Stimulated activated CD4-positive, alpha-beta T cell treated with anti-CD3 and anti-CD28 coated beads, TNF-alpha, amount 100 ng/mL, for 1 hour (primary cell): ENCODE measurements around the gene PRKCB.
A peak's percentile ranks its signal among the peaks of the same experiment; 100 is the strongest.

Experiments
- DNase-seq, 3 donors: peaks; one replicate each; pipeline ENCODE4 v3.0.0-alpha.2; 2020; ENCODE audit warnings: low read depth in 3 of 3, low spot score in 1 of 3

PRKCB gene

DNA sequence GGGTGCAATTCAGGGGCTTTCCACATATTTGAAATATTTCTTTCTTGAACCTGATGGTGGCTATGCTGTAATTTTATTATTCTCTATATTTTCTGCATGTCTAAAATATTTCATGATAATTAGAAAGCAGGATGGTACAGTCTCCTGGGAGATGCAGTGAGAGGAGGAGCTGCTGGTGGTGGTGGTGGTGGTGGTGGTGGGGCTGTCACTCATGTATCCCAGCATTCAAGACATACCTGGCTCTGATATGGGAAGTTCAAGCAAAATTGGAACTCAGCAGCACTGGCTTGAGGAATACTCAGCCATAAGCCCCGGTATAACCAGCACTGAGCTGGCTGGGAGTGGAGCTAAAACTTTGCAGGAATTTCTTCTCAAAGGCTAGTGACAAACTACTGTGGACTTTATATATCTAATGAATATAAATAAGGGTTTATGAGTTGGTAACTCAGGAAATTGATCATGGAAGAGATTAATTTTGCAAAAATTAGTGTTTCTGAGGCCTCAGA lies 200.3 kb downstream of the PRKCB start:
- DNase-seq: no peak

DNA sequence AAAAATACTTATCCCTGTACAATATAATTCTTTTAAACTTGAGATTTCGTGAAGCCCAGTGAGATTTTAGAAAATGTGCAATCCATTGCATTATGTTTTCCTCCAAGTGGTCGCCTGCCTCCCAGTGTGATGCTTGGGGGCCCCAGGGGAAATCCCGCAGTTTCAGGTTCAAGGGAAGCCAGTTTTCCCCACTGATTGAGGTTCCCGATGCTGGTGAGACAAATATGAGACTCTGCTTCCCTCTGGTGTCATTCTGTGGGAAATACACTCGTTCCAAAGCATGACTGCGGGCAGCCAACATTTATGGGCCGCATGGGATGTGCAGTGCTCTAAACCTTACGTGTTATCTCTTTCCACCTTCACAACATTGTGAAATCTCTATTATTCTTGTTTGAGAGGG lies 200.8 kb downstream of the PRKCB start:
- DNase-seq: peak in 1 of 3 donors; percentile 5

DNA sequence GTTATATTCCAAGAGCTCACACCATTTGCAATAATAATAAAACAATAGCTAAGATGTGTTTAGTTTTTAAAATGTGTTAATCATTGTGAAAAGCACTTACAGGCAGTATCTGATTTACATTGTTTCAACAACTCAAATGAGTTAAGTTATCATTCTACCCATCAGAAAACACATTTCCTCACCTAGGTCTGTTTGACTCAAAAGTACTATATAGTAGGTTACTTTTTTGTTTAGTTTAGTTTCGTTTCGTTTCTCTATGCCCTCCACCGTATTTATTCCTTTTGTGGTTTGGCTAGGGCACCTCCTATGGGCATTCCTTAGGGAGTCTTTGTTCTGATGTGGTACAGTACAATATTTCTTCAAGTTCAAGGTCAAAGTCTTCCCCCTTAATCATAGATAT lies 201.6 kb downstream of the PRKCB start:
- no peak for DNase-seq

DNA sequence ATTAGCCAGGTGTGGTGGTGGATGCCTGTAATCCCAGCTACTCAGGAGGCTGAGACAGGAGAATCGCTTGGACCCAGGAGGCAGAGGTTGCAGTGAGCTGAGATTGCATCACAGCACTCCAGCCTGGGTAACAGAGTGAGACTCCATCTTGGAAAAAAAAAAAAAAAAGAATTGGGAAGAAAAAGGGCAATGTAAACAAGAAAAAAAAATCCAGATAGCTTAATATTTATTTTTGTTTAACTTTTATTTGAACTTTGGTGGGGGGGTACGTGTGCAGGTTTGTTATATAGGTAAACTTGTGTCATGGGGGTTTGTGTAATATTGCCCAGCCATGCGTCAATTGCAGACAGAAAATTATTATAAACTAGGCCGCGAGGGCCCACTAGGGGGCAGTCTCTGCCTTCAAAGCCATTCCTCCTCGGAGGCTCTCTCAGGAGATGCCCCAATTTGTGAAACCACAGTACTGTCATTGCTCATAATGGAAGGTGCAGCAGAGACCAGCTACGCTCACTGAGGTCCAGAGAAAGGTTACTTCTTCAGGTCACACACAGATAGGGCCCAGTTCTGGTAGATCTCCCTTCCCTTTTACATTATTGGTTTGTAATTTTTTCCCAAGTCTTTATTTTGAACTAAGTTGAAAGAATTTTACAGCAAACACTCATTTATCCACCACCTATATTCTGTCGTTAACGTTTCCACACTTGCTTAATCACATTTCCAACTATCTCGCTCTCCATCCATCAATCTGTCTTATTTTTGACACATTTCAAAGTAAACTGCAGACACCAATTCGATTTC lies 206.2 kb downstream of the PRKCB start:
- DNase-seq: peak; percentile 36 to 69 (median 43)

DNA sequence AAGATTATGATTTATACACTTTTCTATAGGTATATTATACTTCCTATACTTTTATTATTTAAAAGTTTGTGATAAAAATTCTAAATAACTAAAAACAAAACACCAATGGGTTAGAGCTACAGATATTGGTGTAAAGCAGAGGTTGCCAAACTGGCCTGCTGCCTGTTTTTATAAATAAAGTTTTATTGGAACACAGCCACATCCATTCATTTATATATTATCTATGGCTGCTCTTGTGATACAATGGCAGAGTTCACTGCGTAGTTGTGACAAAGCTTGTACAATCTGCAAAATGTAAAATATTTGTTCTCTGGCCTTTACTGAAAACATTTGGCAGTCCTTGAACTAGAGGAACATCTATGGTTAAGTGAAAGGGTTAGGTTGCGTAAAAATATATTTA lies 208.7 kb downstream of the PRKCB start:
- DNase-seq: no peak

DNA sequence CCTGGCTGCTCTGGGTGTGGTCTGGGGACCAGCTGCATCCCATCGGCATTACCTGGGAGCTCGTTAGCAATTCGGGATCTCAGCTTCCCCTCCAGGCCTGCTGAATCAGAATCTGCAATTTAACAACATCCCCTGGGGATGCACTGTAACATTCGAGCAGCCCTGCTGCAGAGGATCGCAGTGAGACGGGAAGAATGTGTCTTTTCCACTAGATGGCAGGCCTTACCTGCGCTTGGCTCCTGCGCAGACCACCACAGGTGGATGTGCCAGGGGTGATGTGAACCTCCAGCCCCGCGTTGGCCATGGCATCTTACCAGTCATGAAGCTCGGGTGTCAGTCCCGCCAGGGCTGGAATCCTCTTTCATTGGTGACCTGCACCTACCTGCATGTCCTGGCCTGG lies 209.9 kb downstream of the PRKCB start:
- DNase-seq: no peak

DNA sequence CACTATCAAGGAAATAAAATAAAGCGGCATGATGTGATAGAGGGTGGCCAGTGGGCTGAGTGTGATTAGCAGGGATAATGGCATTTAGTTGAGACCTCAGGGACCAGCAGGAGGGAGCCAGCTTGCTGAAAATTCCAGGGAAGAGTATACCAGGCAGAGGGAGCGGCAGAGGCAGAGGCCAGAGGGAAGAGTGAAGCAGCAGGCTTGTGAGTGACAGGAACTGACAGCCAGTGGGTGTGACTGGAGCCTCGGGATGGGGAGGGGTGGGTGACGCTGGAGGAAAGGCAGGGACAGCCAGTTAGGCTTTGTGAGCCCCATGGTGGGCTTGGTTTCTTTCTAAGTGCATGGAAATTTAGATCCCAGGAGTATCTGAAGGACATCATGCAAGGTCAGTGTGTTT lies 210.7 kb downstream of the PRKCB start:
- no peak for DNase-seq

DNA sequence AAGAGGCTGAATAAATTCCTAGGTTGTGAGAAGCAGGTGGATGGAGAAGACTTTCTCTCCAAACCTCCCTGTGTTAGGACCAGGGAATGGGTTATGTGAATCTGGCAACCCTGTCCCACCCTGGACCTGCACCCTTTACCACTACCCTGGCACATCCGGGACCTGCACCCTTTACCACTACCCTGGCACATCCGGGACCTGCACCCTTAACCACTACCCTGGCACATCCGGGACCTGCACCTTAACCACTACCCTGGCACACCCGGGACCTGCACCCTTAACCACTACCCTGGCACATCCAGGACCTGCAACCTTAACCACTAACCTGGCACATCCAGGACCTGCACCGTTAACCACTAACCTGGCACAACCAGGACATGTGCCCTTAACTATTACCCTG lies 213.3 kb downstream of the PRKCB start:
- DNase-seq: no peak

DNA sequence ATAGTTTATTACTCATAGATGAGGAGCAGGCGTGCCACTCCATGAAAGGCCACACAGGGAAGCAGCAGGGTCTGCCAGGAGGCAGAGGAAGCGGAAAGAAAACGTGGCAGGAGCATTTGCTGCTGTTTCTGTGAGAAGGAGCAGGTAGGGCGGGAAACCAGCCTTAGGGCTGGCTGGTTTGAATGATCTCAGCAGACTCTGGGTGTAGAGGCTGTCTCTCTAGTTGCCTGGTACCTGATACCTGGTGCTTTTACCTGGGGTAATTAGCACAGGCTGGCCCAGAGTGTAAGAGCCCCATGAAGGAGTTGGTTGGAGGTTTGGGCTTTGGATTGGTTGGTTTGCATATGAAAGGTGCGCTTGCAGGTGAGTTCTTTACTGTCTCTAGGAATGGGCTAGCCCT lies 215.3 kb downstream of the PRKCB start:
- no peak for DNase-seq

DNA sequence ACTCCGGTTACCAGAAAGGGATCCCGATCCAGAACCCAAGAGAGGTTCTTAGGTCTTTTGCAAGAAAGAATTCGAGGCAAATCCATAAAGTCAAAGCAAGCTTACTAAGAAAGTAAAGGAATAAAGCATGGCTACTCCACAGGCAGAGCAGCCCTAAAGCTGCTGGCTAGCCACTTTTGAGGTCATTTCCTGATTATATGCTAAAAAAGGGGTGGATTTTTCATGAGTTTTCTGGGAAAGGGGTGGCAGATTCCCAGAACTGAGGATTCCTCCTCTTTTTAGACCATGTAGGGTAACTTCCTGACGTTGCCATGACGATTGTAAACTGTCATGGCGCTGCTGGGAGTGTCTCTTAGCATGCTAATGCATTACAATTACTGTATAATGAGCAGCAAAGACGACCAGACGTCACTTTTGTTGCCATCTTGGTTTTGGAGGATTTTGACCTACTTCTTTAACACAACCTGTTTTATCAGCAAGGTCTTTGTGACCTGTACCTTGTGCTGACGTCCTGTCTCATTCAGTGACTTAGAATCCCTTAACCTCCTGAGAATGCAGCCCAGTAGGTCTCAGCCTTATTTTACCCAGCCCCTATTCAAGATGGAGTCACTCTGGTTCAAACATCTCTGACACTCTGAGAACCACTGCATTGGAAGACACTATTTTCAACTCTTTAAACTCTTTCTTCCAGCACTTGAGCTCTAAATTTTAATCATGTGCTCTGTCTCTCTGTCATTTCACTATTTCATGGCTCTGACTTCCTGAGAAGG lies 216.7 kb downstream of the PRKCB start:
- no peak for DNase-seq

DNA sequence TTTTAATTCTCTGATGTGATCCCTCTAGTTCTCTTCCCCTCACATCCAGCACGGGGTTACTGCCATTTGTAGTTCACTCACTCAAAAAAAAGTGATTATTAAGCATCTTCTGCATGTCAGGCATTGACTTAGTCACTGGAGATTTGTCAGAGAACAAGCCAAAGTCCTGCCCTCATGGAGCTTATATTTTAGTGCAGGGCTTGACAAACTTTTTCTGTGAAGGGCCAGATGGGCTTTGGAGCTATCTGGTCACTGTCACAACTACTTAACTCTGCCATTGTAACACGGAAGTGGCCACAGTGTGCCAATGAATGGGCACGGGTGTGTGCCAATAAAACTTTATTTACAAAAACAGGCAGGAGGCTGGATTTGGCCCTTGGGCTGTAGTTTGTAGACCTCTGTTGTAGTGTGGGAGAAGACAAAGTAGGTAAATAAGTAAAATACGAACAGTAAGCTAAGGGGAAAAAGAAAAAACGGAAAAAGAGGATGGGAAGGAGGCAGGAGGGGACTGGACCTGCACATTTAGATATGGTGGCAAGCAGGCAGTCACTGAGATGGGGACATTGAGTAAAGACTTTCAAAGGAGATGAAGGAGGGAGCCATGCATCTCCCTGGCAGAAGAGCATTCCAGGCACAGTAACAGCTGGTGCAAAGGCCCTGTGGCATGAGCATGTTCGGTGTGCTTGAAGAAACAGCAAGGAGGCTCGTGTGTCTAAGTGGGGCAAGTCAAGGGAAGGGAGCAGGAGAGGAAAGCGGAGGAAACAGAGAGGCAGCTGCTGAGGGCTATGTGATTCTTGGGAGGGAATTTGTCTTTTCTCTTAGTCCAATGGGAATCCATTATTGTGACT lies 217.5 kb downstream of the PRKCB start:
- DNase-seq: no peak

DNA sequence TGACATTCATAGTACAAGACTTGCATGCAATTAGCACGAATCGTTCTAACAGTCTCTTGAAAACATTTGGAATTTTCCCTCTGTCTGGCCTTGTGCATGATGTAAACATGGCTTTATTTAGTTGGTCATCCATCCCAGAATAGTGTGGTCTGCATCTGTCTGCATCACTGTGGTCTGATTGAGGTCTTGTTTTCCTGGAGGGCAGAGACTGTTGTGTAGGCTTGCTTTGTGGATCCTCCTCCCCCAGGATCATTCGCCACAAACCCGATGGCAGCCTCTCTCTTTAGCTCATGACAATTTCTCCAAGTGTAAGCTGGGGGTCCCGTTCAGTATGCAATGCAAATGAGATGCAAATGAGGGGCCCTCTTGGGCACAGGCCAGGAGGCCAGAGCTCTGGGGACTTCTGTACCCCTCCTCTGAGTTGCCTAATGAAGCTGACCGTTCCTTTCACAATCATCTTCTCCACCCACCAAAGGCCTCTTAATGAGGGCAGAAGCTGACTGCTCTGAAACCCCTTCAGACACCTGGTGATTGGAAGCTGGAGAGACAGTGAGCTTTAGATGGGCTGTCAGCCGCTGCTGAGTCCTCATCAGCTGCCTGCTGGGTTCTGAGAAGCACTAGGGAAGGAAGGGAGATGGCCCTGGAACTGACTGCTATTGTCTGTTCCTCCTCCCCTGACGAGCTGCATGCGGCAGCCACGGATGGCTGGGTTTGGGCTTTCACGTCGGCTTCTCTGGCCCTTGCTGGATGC lies 219.1 kb downstream of the PRKCB start:
- DNase-seq: no peak

DNA sequence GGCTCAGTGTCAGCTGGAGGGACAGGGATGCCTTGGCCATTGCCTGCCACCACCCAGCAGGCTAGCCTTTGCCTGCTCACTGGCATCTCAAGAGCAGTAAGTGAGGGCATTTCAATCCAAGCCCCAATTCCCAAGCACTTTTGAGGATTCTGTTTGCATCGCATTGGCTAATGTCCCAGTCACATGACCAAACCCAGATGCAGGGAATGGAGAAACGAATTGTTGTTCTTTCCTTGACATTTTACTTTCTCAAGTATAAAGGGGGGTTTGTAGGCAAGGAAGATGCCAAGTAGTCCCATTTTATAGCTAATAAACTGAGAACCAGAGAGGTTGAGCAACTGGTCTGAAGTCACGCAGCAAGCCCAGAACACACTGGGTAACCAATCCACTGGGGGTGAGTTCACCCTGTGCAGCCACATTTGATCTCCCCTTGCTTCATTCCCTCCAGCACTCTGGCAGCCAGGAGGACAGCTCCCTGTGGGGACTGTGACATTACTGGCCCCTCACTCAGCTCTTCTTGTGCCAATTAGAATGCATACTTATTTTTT lies 226.6 kb downstream of the PRKCB start:
- DNase-seq: no peak

DNA sequence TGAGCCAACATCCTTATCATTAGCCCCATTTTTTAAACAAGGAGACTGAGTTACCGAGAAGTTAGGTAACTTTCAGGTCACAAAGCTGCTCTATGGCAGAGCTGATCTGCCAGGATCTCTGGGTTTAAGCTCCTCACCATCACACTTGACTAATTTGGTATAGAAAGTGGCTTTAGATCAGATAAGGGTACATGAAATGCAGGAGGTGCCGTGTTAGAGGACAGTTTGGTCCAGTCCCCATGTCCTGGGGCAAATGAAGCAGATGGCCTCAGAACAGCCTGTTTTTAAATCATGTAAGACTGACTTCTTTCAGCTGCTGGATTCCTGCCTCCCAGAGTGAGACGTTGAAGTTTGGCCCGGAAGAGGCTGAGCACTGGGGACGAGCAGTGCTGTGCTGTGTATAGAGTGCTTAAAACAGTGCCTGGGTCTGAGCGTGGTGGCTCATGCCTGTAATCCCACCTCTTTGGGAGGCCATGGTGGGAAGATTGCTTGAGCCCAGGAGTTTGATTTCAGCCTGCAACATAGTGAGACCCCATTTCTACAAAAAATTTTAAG lies 233.3 kb downstream of the PRKCB start:
- DNase-seq: no peak

DNA sequence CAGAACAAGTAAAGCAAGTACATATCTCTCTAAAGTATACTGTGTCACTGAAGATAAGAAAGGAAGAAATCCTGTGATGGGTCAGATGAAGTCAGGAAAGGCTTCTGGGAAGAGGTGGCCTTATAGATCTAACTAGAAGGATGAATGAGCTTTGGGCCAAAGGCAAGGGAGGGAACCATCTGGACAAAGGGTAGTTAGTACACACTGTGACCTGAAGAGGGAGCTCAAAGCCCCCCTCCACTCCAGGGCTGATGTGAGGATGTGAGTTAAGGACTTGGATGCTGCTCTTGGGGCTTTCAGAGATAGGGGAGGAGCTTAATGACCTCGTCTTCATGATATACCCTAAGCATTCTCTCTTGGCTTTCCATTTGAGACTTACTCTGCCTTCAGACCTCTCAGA lies 235.1 kb downstream of the PRKCB start:
- no peak for DNase-seq

DNA sequence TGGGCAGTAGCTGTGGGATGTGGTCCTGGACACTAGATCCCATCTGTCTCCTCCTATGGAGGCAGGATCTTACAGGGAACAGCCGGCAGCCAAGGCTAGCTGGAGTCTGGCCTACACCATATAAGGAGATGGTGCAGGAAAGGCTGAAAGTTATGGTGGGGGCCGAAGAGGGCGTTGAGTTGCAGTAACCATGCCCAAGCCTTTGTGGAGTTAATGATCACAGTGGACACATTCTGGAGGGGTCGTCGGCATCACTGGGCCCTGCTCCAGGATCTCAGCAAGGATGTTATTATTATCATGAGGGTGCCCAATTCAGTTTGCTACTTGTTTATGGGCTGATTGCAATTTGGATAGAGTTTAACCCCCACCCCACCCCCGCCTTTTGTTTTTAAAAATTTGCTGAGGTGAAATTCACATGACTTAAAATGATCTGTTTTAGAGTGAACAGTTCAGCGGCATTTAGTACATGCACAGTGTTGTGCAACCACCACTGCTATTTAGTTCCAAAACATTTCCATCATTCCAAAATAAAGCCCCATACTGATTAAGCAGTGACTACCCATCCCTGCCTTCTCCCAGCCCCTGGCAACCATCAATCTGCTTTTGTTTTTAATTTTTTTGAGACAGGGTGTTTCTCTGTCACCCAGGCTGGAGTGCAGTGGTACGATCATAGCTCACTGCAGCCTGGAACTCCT lies 236.0 kb downstream of the PRKCB start:
- no peak for DNase-seq

DNA sequence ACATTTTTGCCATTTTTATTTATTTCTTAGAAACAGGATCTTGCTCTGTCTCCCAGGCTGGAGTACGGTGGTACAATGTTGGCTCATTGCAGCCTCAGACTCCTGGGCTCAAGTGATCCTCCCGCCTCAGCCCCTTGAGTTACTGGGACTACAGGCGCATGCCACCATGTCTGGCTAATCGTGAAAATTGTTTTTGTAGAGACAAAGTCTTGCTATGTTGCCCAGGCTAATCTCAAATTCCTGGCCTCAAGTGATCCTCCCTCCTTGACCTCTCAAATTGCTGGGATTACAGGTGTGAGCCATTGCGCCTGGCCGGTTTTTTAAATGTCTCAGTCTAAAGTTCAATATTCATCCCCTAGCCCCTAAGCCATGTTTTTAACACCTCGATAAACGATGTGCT lies 237.5 kb downstream of the PRKCB start:
- no peak for DNase-seq

DNA sequence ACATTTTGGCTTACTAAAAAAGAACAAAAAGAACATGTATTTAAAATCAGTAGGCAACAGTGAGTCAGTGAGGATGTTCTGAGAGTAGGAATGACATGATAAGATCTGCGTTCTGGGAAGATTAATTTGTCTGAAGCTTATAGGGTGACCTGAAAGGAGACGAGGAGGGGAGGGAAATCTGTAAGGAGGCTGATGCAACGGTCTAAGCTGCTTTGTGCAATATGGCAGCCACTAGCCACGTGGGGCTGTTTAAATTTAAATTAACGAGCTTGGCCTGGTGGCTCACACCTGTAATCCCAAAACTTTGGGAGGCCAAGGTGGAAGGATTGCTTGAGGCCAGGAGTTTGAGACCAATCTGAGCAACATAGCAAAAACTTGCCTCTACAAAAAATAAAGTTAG lies 238.8 kb downstream of the PRKCB start:
- DNase-seq: no peak

DNA sequence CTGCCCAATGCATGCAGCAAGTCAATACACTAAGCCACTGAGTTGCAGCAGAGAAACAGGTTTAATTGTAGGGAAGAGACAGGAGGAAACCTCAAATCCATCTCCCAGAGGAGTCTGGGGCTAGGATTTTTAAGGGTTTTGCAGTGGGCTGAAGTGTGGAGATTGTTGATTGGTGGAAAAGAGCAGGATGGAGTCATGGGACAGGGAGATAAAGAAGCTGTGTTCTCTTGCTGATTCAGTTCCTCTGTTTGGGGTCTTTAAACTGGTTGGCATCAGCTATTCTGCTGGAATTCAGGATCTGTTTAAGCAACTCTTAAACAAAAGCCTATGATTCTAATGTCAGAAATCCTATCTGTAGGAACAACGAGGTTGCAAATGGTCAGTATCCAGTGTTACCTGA lies 239.5 kb downstream of the PRKCB start:
- DNase-seq: no peak
